PFSK-1 (cell line): ENCODE data around the gene C16orf95.

ENCODE experiments used
- FOXP2 ChIP-seq: optimal IDR thresholded peaks from 2 replicates; pipeline ENCODE3; 2011; ENCODE audit warnings: borderline replicate concordance, control low read depth, inconsistent platforms; ENCODE audit not compliant: insufficient read depth; ENCODE audit errors: extremely low read length, extremely low read depth
- POLR2AphosphoS5 ChIP-seq: IDR thresholded peaks from 2 replicates; pipeline ENCODE4 v1.6.1; 2012; ENCODE audit warnings: low read depth, mild to moderate bottlenecking, control low read depth, low read length, moderate library complexity
- SIN3A ChIP-seq: IDR thresholded peaks from 2 replicates; pipeline ENCODE4 v1.6.1; 2012; ENCODE audit warnings: mild to moderate bottlenecking, low read length, moderate library complexity, borderline replicate concordance; ENCODE audit not compliant: insufficient read depth
- TAF1 ChIP-seq: IDR thresholded peaks from 2 replicates; pipeline ENCODE4 v1.6.1; 2012; ENCODE audit warnings: low read length, control low read depth, borderline replicate concordance; ENCODE audit not compliant: insufficient read depth
- TF ChIP-seq, protein P1 (sequence below), 2 experiments: IDR thresholded peaks; 2 replicates each; pipeline versions ENCODE4 v1.6.1 to v1.8.0; 2011 to 2012; ENCODE audit warnings: low read depth in 2 of 2, low read length in 2 of 2, control low read depth in 1 of 2, inconsistent platforms in 1 of 2, mild to moderate bottlenecking in 1 of 2, moderate library complexity in 1 of 2; ENCODE audit not compliant: insufficient read depth in 1 of 2

Gene C16orf95

DNA sequence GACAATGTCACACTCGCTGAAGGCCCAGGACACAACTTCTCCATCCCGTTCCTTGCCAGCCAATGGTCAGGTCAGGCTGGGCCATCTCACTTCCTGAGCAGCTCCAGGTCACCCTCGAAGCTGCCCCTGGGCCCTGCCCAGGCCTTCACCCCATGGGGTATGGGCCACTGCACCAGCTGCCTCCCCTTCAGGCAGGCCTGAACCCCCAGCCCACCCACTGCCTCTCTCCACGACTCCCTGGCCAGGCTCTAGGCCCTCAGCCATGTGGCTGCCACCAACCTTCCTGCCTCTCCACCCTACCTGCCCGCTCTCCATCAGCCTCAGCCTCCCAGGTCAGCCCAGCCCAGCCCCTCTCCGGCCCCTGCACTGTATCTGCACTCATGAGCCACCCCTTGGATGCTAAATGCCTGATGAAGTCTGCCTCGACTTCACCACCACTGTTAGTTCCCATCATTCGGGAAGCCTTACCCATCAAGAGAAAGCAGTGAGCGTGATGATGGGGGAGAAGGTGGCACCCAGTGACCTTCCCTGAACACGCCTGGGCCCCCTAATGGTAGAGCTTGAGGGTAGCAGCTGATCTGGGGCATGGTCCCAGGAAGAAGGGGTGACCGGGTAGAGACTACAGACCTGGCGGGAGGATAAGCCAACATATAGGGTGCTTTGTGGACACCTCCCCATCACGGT is 30.9 kb upstream of the C16orf95 start:
- TF ChIP-seq, protein P1, sequence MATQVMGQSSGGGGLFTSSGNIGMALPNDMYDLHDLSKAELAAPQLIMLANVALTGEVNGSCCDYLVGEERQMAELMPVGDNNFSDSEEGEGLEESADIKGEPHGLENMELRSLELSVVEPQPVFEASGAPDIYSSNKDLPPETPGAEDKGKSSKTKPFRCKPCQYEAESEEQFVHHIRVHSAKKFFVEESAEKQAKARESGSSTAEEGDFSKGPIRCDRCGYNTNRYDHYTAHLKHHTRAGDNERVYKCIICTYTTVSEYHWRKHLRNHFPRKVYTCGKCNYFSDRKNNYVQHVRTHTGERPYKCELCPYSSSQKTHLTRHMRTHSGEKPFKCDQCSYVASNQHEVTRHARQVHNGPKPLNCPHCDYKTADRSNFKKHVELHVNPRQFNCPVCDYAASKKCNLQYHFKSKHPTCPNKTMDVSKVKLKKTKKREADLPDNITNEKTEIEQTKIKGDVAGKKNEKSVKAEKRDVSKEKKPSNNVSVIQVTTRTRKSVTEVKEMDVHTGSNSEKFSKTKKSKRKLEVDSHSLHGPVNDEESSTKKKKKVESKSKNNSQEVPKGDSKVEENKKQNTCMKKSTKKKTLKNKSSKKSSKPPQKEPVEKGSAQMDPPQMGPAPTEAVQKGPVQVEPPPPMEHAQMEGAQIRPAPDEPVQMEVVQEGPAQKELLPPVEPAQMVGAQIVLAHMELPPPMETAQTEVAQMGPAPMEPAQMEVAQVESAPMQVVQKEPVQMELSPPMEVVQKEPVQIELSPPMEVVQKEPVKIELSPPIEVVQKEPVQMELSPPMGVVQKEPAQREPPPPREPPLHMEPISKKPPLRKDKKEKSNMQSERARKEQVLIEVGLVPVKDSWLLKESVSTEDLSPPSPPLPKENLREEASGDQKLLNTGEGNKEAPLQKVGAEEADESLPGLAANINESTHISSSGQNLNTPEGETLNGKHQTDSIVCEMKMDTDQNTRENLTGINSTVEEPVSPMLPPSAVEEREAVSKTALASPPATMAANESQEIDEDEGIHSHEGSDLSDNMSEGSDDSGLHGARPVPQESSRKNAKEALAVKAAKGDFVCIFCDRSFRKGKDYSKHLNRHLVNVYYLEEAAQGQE (IDR thresholded peaks at IDR 0.05; ENCODE audit: insufficient read depth in 1 of 2, low read depth in 2 of 2, low read length in 2 of 2) = no peak
- TF ChIP-seq TAF1 (no peak), SIN3A (no peak)

DNA sequence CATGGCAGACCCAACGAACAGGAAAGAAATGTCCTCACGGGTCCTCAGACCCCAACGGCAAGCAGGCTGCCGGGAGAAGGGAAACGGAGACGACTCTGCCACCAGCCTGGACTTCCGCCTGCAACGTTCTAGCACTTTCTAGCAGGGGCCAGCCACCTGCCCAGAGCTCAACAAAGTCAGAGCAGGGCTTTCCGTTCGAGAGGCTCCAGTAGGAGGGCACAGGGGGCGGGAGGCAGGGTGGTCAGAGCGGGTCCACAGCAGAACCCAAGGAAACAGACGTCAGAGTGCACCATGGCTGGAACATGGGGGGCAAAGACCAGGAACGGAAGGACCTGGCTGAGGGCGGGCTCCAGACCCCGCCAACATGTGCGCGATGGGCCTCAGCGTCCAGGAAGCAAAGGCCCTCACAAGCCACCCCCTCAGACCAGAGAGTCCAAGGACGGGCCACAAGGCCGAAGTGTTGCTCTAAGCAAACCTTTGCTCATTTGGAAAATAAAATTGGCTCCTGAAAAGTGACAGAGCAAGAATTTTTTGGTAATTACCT is 29.4 kb upstream of the C16orf95 start:
- TF ChIP-seq, protein P1 (IDR thresholded peaks at IDR 0.05; ENCODE audit: insufficient read depth in 1 of 2, low read depth in 2 of 2, low read length in 2 of 2) = no peak
- TF ChIP-seq SIN3A = no peak
- TF ChIP-seq POLR2AphosphoS5 = no peak
- no peak for TF ChIP-seq FOXP2
- TF ChIP-seq TAF1 = no peak

- TF ChIP-seq POLR2AphosphoS5 = no peak
- no peak for TF ChIP-seq FOXP2
Observed at GRCh38 chr16:87345726-87346424, 28.7 kb upstream of the C16orf95 start.

DNA sequence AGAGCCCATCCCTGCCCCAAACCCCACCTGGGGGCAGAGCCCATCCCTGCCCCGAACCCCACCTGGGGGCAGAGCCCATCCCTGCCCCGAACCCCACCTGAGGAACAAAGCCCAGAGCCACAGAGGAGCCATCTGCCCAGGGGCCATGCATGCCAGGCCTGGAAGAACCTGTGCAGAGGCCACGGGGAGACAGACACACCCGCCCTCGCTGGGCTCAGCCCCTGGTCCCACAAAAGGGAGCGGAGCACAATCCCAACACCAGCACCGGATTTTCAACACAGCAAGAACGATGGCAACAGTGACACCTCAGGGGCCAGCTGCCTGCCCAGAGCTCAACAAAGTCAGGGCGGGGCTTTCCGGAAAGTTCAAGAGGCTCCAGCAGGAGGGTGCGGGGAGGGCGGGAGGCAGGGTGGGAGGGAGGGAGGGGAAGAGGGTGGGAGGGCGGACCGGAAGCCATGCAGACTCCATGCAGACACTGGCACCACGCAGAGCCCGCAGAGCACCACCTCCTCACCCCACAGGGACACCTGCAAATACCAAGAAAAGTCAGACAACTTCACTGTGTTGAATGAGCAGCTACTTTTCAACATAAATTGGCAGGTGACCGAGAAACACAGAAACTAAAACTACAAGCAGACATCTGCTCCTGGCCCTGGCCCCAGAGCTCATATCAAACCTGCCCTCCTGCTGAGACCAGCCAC is 27.9 kb upstream of the C16orf95 start:
- no peak for TF ChIP-seq SIN3A
- TF ChIP-seq, protein P1 (IDR thresholded peaks at IDR 0.05; ENCODE audit: insufficient read depth in 1 of 2, low read depth in 2 of 2, low read length in 2 of 2) = no peak

GRCh38 chr16:87344165-87344930 is 27.2 kb upstream of the C16orf95 start:
- no peak for TF ChIP-seq SIN3A
- TF ChIP-seq TAF1 = no peak
- TF ChIP-seq POLR2AphosphoS5 = no peak
- TF ChIP-seq FOXP2 = no peak
- TF ChIP-seq, protein P1 (IDR thresholded peaks at IDR 0.05; ENCODE audit: insufficient read depth in 1 of 2, low read depth in 2 of 2, low read length in 2 of 2) = no peak
